ENCODE results near the gene ARHGAP5.

DNA sequence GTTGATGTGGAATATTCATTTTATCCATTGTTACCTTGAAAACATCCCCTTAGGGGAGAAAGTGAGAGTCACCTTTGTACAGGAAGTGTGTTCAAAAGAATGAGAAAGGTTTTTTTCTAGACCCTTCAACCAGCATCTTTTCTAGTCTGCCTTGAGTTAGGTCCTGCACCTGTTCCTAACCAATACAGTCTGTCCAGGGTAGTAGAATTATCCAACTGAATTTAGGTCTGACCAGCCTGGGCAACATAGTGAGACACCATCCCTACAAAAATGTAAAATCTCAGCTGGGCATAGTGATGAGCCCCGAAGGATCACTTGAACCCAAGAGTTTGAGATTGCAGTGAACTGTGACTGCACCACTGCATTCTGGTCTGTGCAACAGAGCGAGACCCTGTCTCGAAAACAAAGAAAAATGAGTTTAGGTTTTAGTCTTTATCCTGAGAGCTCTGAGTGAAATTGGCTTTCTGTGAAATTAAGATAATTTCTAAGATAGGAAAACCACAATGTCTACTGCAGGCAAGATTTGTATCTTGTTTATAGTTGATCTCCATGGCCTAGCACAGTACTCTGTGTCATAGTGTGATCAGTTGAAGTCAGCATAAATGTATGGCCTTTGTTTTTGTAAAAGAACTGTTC, 25.2 kb downstream of the ARHGAP5 start:
- TF ChIP-seq, protein P1, sequence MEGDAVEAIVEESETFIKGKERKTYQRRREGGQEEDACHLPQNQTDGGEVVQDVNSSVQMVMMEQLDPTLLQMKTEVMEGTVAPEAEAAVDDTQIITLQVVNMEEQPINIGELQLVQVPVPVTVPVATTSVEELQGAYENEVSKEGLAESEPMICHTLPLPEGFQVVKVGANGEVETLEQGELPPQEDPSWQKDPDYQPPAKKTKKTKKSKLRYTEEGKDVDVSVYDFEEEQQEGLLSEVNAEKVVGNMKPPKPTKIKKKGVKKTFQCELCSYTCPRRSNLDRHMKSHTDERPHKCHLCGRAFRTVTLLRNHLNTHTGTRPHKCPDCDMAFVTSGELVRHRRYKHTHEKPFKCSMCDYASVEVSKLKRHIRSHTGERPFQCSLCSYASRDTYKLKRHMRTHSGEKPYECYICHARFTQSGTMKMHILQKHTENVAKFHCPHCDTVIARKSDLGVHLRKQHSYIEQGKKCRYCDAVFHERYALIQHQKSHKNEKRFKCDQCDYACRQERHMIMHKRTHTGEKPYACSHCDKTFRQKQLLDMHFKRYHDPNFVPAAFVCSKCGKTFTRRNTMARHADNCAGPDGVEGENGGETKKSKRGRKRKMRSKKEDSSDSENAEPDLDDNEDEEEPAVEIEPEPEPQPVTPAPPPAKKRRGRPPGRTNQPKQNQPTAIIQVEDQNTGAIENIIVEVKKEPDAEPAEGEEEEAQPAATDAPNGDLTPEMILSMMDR (IDR thresholded peaks at IDR 0.05): no peak
- no peak for TF ChIP-seq POLR2A (IDR thresholded peaks at IDR 0.05)
